ENCODE data around the gene ABCC3.

The ABCC3 gene

DNA sequence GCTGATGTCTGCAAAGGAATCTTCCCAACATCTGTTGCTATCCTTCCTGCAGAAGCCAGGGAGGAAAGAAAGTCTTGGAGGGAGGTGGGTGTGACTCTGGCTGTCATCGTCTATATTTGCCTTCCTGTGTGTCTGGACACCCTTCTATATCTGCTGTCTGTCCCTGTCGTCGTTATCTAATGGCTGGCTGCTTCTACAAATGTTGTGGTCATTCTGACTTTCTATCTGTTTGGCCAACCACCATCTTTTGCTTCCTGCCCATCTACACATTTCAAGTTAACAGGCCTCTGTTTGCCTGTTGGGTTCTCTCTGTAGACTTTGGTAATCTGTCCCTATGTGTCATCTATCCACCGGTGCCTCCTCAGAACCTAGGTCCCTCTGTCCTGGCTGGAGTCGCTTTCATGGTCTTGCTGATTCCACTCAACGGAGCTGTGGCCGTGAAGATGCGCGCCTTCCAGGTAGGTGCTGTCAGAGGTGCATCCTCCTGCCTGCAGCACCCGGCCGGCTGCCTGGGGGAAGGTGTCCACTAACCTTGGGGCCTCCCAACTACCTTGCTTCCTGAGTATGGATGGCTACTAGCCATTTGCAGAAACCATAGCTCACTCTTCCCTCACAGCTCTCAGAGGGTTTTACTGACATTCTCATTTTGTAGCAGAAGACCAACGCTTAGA is 30.2 kb downstream of the ABCC3 start:
- TF ChIP-seq, protein P1, sequence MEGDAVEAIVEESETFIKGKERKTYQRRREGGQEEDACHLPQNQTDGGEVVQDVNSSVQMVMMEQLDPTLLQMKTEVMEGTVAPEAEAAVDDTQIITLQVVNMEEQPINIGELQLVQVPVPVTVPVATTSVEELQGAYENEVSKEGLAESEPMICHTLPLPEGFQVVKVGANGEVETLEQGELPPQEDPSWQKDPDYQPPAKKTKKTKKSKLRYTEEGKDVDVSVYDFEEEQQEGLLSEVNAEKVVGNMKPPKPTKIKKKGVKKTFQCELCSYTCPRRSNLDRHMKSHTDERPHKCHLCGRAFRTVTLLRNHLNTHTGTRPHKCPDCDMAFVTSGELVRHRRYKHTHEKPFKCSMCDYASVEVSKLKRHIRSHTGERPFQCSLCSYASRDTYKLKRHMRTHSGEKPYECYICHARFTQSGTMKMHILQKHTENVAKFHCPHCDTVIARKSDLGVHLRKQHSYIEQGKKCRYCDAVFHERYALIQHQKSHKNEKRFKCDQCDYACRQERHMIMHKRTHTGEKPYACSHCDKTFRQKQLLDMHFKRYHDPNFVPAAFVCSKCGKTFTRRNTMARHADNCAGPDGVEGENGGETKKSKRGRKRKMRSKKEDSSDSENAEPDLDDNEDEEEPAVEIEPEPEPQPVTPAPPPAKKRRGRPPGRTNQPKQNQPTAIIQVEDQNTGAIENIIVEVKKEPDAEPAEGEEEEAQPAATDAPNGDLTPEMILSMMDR (IDR thresholded peaks at IDR 0.05; ENCODE audit: control insufficient read depth, insufficient read depth, low read depth, low read length, missing control alignments) = no peak
- no peak for DNase-seq (ENCODE audit: low read depth)
- no peak overlapping the region for H3K4me3 ChIP-seq (ENCODE audit: control insufficient read depth, low read depth, low read length)

DNA sequence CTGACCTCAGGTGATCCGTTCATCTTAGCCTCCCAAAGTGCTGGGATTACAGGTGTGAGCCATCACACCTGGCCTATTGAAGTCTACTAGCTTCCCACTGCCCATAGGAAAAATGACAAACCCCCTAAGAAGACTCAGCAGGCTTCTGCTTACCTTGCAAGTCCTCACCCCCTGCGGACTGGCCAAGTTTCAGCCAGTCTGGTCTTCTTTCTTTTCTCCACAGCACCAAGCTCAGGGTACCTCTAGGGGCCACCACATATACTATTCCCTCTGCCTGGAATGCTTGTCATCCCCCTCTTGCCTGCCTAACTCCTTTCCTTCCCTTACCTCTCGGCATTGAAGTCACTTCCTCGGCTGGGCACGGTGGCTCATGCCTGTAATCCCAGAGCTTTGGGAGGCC is 31.2 kb downstream of the ABCC3 start:
- TF ChIP-seq, protein P1 (IDR thresholded peaks at IDR 0.05; ENCODE audit: control insufficient read depth, insufficient read depth, low read depth, low read length, missing control alignments) = no peak
- DNase-seq (ENCODE audit: low read depth) = no peak

DNA sequence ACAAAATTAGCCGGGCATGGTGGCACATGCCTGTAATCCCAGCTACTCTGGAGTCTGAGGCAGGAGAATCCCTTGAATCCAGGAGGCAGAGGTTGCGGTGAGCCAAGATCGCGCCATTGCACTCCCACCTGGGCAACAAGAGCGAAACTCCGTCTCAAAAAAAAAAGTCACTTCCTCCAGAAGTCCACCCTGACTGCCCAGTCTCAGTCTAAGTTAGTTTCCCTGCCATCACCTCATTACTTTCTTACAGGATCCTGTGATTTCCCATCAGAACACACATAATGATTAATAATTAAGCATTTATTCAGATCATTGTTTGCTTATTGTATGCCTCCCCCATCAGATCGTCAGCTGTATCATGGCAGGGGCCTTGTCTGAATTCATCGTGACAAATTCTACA is 31.6 kb downstream of the ABCC3 start:
- H3K4me3 ChIP-seq (ENCODE audit: control insufficient read depth, low read depth, low read length) = no peak overlapping the region
- TF ChIP-seq, protein P1 (IDR thresholded peaks at IDR 0.05; ENCODE audit: control insufficient read depth, insufficient read depth, low read depth, low read length, missing control alignments) = no peak
- DNase-seq (ENCODE audit: low read depth) = no peak

More for the DNA sequence above, 31.2 kb downstream of the ABCC3 start:
- no peak overlapping the region for H3K4me3 ChIP-seq (ENCODE audit: control insufficient read depth, low read depth, low read length)

DNA sequence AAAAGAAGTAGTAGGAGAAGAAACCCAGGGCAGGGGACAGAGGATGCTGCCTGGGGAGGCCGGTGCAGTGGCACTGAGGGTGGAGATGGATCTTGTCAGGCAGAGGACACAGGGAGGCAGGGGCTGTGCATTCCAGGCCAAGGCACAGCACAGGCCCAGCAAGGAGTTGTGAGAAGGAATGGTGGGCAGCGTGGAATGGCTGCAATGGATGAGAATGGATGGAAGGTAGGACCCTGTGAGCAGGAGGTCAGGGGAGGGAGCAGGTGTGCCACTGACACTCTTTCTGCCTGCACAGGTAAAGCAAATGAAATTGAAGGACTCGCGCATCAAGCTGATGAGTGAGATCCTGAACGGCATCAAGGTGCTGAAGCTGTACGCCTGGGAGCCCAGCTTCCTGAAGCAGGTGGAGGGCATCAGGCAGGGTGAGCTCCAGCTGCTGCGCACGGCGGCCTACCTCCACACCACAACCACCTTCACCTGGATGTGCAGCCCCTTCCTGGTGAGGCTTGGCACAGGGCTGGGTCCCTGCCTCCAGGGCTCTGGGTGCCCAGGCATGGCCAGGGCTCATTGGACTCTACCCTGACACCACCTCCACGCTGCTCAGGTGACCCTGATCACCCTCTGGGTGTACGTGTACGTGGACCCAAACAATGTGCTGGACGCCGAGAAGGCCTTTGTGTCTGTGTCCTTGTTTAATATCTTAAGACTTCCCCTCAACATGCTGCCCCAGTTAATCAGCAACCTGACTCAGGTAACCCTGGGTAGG is 32.8 kb downstream of the ABCC3 start:
- no peak overlapping the region for H3K4me3 ChIP-seq (ENCODE audit: control insufficient read depth, low read depth, low read length)
- TF ChIP-seq, protein P1 (IDR thresholded peaks at IDR 0.05; ENCODE audit: control insufficient read depth, insufficient read depth, low read depth, low read length, missing control alignments) = no peak
- no peak for DNase-seq (ENCODE audit: low read depth)

DNA sequence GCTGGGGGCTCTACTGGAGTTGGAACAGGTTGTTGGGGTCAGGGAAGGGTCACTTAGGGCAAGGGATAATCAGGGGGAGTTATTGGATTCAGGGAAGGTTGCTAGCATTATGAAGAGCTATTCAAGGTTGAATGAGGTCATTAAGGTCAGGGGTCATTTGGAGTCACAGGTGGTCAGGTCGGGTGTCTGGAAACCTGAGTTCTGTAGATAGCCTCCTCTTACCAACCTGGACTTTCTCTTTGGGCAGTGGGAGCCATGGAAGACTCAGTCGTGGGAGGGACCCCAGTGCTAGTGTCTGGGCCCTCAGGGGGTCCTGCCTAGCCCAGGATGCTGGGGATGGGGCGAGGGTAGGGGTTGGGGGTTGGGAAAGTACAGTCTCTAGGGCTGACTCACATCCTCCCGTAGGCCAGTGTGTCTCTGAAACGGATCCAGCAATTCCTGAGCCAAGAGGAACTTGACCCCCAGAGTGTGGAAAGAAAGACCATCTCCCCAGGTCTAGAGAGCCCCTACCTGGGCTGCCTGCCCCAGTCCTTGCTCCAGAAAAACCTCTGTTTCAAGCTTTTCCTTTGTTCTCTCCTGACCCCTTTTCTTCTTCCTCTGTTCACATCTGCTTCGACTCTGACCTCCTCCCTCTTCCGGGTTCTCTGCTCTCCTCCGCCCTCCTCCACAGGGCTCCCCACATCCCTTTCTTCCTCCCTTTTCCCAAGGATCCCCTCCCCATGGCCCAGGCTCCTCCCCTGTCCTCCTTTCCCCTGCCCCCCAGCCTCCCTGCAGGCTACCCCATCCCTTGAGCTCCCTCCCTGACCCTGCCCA is 33.5 kb downstream of the ABCC3 start:
- H3K4me3 ChIP-seq (ENCODE audit: control insufficient read depth, low read depth, low read length) = no peak overlapping the region; the same call in 1 of the 2 replicates
- DNase-seq (ENCODE audit: low read depth) = no peak
- TF ChIP-seq, protein P1 (IDR thresholded peaks at IDR 0.05; ENCODE audit: control insufficient read depth, insufficient read depth, low read depth, low read length, missing control alignments) = no peak

DNA sequence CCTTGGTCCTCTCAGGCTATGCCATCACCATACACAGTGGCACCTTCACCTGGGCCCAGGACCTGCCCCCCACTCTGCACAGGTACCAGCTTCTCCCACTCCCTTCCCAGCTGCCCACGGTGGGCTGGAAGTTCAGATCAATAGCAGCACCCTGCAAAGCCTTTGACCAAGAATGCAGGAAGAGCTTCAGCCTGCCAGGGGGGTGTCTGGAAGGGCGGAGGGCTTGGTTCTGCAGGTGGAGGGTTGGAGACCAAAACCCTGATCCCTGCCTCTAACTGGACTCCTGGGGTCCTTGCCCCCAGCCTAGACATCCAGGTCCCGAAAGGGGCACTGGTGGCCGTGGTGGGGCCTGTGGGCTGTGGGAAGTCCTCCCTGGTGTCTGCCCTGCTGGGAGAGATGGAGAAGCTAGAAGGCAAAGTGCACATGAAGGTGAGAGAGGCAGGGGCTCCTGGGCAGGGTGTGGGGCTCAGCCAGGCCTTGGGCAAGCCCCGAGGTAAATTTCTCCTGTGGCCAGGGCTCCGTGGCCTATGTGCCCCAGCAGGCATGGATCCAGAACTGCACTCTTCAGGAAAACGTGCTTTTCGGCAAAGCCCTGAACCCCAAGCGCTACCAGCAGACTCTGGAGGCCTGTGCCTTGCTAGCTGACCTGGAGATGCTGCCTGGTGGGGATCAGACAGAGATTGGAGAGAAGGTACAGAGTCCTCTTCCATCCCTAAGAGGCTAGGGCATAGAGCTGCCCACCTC is 34.3 kb downstream of the ABCC3 start:
- no peak overlapping the region for H3K4me3 ChIP-seq (ENCODE audit: control insufficient read depth, low read depth, low read length)
- no peak for DNase-seq (ENCODE audit: low read depth)
- TF ChIP-seq, protein P1 (IDR thresholded peaks at IDR 0.05; ENCODE audit: control insufficient read depth, insufficient read depth, low read depth, low read length, missing control alignments) = no peak
